ENCODE measurements around the gene HOXD9.

- TF ChIP-seq, protein P1, sequence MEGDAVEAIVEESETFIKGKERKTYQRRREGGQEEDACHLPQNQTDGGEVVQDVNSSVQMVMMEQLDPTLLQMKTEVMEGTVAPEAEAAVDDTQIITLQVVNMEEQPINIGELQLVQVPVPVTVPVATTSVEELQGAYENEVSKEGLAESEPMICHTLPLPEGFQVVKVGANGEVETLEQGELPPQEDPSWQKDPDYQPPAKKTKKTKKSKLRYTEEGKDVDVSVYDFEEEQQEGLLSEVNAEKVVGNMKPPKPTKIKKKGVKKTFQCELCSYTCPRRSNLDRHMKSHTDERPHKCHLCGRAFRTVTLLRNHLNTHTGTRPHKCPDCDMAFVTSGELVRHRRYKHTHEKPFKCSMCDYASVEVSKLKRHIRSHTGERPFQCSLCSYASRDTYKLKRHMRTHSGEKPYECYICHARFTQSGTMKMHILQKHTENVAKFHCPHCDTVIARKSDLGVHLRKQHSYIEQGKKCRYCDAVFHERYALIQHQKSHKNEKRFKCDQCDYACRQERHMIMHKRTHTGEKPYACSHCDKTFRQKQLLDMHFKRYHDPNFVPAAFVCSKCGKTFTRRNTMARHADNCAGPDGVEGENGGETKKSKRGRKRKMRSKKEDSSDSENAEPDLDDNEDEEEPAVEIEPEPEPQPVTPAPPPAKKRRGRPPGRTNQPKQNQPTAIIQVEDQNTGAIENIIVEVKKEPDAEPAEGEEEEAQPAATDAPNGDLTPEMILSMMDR (IDR thresholded peaks at IDR 0.05; ENCODE audit: low read depth, low read length) = no peak
- TF ChIP-seq POLR2A (IDR thresholded peaks at IDR 0.05; ENCODE audit: extremely low read depth, insufficient read length) (no peak), MAX (IDR thresholded peaks at IDR 0.05; ENCODE audit: low read depth, low read length) (no peak; the same call in 1 of the 2 replicates)
These were observed 28.2 kb upstream of the HOXD9 start for GRCh38 chr2:176094349-176094748.
